Kidney capillary endothelial cell (primary cell): ENCODE data around the gene THAP12.
A peak's percentile ranks its signal among the peaks of the same experiment; 100 is the strongest.

ENCODE experiments used
- DNase-seq: peaks from one replicate; pipeline ENCODE4 v3.0.0-alpha.2; 2018; ENCODE audit warnings: low spot score

Gene THAP12

DNA sequence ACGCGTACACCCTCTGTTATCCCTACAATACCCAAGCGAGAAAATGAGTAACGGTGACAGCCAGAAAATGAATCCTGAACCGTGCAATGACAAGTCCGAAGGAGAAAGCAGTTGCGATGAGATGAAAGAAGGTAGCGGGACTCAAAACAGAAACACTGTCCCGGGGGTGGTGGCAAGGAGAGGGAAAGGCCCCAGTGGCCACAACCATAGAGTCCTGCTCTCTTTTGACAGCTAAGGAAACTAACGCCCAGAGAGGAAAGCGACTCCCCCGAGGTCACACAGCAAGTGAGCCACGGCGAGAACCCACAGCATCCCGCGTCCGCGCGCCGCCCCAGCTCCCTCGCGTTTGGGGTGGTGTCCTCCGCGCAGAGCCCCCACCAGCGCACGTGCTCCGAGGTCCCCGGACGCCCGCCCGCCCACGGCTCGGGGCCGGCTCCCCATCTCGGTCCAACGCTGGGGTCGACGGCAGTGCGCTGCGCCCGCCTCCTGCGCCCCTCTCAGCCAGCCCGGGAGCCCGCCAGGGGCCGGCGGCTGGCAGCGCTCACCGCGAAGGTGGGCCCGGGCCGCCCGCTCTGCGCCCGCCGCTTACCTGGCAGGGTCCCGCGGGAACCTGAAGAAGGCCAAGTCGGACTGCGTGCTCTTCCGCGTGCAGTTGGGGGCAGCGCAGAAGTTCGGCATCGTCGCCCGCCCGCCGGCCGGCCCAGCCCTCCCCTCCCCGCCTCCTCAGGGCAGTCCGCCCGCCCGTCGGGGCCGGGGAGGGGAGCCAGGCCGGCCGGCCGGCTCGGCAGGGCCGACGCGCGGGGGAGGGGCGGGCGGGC is 564 bp downstream of the THAP12 start:
- DNase-seq = peak; percentile 10

DNA sequence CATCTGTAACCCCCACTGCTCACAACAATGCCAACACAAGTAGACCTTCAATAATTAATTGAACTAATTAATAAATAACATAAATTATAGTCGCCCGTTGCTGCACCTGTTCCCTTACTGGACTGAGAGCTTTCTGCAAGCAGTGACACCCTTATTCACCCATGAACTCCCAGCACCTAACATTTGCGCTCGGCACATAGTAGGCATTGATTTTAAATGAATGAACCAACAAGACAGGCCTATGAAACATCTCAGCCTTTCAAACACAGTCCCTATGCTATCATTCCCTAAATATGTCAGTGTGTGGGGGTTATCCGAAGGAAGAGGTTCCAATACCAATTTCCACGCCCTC is 1.1 kb downstream of the THAP12 start:
- no peak for DNase-seq

DNA sequence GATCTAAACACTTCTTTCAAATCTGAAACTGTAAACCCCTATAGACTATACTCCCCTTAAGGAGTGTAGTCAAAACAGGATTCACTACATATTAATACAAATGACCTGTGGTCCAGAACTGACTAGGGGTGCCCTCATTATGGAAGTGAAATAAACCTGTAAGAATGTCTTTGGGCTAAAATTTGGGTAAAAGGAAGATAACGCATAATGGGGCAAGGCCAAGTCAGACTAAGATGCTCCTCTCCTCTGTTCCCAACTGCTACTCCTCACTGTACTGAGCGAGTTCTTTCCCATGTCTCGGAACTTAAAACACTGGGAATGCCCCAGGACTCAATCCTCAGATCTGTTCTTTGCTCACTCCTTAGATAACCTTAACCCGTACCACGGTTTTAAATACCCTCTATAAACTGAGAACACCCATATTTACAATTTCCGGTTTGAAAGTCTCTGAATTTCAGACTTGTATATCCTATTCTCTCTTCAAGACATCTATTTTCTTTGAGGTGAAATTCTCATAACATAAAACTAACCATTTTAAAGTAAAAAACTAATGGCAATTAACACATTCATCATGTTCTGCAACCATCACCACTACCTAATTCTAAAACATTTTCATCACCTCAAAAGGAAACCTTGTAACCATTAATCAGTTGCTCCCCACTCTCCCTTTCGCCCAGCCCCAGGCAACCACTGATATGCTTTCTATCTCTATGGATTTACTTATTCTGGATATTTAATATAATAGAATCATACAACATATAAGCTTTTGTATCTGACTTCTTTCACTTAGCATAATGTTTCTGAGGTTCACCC is 4.0 kb downstream of the THAP12 start:
- DNase-seq = no peak

GRCh38 chr11:76371170-76371569 is 9.8 kb downstream of the THAP12 start:
- peak; percentile 65 for DNase-seq

GRCh38 chr11:76369406-76369805 is 11.5 kb downstream of the THAP12 start:
- no peak for DNase-seq

GRCh38 chr11:76368490-76368889 is 12.4 kb downstream of the THAP12 start:
- no peak for DNase-seq

- no peak for DNase-seq
Measured at GRCh38 chr11:76365038-76365679, 15.8 kb downstream of the THAP12 start.

GRCh38 chr11:76362716-76363115 is 18.2 kb downstream of the THAP12 start:
- no peak for DNase-seq

GRCh38 chr11:76361776-76362175 is 19.2 kb downstream of the THAP12 start:
- DNase-seq = no peak

DNA sequence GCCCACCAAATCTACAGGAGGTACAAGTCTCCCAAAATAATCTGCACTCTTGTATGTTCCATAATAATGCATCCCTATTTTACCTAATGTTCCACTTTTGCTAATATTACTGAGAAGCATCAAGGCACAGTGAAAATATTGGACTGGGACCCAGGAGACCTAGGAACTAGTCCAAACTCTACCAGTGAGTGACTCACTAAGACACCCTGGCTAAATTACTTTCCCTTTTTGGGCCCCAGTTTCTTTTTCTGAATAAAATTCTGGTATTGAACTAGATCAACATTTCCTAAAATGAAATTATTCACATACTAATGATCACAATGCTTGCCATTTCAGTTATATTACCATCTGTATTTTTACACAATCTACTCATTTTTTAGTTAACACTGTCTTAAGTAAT is 19.6 kb downstream of the THAP12 start:
- no peak for DNase-seq

- DNase-seq = no peak
Measured at GRCh38 chr11:76355172-76355571, 25.8 kb downstream of the THAP12 start.

DNA sequence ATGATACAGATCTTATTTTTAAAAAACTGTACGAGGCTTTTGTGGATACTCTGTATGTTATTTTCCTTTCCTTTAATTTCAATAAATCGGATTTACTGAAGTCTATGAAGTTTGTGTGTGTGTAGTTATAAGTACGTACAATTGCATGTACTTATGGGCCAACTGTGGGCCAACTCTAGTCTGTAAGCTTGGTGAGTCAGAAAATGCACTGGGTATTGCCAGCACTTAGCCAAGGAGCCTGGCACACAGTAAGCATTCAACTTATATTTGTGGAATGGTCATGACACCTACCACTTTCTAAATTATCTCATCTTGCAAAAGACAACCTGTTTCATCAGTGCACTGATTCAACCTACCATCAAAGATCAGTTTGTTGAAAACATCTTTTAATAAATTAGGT is 32.6 kb downstream of the THAP12 start:
- no peak for DNase-seq

DNA sequence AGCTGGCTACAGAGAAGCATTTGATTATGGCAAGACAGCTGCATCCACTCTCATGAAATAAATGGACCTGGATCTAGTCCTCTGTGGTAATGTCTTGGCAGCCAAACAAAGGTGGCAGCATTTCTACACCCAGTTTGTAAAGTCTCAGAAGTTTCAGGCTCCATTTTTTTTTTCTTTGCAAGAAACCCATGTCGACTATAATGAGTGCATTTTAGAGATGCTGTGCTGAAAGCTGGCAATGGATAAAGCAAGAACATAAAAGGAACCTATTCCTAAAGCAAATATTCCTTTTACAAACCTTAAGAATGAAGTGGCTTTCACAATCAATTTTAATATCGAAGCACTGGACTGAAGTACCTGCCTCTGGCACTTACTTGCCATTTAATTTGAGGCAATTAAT is 33.5 kb downstream of the THAP12 start:
- DNase-seq = no peak

GRCh38 chr11:76339221-76339620 is 41.7 kb downstream of the THAP12 start:
- no peak for DNase-seq

GRCh38 chr11:76337923-76338322 is 43.0 kb downstream of the THAP12 start:
- no peak for DNase-seq

GRCh38 chr11:76337469-76337868 is 43.5 kb downstream of the THAP12 start:
- DNase-seq = no peak

GRCh38 chr11:76336597-76336996 is 44.3 kb downstream of the THAP12 start:
- no peak for DNase-seq

DNA sequence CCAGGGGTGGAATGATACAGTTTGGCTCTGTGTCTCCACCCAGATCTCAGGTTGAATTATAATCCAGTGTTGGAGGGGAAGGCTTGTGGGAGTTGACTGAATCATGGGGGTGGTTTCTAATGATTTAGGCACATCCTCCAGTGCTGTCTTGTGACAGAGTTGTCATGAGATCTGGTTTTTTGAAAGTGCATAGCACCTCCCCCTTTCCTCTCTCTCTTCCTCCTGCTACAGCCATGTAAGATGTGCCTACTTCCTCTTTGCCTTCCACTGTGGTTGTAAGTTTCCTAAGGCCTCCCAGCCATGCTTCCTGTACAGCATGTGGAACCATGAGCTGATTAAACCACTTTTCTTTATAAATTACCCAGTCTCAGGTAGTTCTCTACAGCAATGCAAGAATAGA is 45.1 kb downstream of the THAP12 start:
- DNase-seq = no peak

GRCh38 chr11:76334826-76335389 is 46.0 kb downstream of the THAP12 start:
- DNase-seq = no peak

GRCh38 chr11:76330651-76331050 is 50.3 kb downstream of the THAP12 start:
- no peak for DNase-seq

DNA sequence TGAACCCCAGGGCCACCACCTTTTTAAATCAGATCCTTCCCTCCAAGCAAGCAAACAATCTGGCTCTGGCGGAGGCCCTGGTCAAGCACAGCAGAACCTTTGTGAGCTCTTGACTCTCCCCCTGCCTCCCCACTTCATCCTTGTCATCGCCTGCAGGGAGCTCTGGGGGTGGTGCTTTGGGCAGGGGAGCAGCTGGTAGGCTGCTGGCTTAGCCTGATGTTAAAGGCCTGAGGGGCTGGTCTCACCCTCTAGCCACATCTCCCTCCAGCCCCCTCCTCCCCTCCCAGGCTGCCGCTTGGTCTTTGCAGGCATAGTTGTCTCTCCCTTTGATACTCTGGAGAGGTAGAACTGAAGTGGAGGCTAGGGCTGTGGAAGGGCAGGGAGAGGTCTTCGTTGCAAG is 50.9 kb downstream of the THAP12 start:
- DNase-seq = no peak

GRCh38 chr11:76329084-76329648 is 51.8 kb downstream of the THAP12 start:
- DNase-seq = no peak
